Measurements from ENCODE around the gene ZBTB38. TPM values are rescaled to one million over a fixed set of nuclear protein-coding genes. Genes with fewer than 3 reads are reported as not detected.

Gene ZBTB38
- total RNA-seq, 1 donor from 2014 or later, result 101 TPM

DNA sequence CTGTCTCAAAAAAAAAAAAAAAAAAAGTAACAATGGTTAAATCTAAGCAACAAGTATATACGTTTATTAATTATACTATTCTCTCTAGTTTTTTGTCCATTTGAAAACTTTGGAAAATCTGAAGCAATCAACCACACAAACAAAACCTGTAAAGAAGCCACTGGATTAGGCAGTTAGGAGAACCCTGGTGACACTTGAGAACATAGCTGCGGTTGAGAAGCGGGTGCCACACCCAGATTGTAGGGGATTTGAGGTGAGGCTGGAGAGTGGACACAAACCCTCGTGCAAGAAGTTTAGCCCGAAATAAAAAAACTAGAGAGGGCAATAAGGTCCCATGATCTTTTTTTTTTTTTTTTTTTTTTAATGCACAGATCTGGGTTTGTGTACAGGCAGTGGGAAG, 25.9 kb upstream of the ZBTB38 start:
- H3K27me3 ChIP-seq, result no peaks in the 10 kb centered on the region
- no peaks in the 10 kb centered on the region for H3K36me3 ChIP-seq
- H3K9me3 ChIP-seq, result no peaks in the 10 kb centered on the region
- intact Hi-C loops (cut with DNase I), result no loop called here
- no peak overlapping the region for H3K4me3 ChIP-seq
- TF ChIP-seq, protein P1, sequence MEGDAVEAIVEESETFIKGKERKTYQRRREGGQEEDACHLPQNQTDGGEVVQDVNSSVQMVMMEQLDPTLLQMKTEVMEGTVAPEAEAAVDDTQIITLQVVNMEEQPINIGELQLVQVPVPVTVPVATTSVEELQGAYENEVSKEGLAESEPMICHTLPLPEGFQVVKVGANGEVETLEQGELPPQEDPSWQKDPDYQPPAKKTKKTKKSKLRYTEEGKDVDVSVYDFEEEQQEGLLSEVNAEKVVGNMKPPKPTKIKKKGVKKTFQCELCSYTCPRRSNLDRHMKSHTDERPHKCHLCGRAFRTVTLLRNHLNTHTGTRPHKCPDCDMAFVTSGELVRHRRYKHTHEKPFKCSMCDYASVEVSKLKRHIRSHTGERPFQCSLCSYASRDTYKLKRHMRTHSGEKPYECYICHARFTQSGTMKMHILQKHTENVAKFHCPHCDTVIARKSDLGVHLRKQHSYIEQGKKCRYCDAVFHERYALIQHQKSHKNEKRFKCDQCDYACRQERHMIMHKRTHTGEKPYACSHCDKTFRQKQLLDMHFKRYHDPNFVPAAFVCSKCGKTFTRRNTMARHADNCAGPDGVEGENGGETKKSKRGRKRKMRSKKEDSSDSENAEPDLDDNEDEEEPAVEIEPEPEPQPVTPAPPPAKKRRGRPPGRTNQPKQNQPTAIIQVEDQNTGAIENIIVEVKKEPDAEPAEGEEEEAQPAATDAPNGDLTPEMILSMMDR (IDR thresholded peaks at IDR 0.05), result no peak
- no peak overlapping the region for H3K27ac ChIP-seq
- no peak for DNase-seq (ENCODE audit: low spot score in 2 of 2)
- H3K4me1 ChIP-seq, result no peaks in the 10 kb centered on the region

DNA sequence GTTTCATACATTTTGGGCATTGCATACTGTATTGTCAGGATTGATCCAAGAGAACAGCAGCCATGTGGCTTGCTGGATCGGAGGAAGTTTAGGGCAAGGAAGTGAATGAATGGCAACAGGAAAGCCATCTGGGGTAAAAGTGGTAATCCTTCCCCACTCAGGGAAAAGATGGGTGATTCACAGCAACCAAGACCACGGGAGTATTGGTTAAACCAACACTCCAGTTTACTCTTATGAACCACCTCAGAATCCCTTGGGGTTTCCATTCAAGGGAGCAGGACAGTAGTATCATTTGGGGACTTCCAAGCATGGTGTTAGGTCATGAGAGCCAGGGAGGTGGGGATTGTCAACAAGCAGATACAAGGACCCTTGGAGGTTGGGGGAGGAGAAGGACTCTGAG, 25.2 kb upstream of the ZBTB38 start:
- H3K9me3 ChIP-seq, result no peaks in the 10 kb centered on the region
- TF ChIP-seq, protein P1 (IDR thresholded peaks at IDR 0.05), result no peak
- no peaks in the 10 kb centered on the region for H3K36me3 ChIP-seq
- H3K4me1 ChIP-seq, result no peaks in the 10 kb centered on the region
- H3K27ac ChIP-seq, result no peak overlapping the region
- intact Hi-C loops (cut with DNase I), result no loop called here
- H3K27me3 ChIP-seq, result no peaks in the 10 kb centered on the region
- no peak for DNase-seq (ENCODE audit: low spot score in 2 of 2)
- no peak overlapping the region for H3K4me3 ChIP-seq

DNA sequence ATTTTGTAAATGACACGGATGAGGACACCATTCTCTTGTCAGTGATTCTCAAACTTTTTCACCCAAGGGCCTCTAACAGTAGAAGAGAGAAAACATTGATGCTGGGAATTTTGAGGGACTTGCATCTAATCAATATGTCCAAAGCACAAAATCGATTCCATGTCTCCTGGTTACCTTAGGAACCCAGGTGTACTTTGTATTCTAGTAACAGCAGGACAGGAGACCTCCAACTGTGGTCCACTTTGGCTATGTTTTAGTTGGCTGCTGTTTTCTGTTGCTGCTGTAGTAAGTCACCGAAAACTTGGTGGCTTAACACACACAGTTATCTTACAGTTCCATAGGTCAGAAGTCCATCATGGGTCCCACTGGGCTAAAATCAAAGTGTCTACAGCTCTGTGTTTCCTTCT, 24.4 kb upstream of the ZBTB38 start:
- intact Hi-C loops (cut with DNase I), result no loop called here
- no peaks in the 10 kb centered on the region for H3K9me3 ChIP-seq
- no peak overlapping the region for H3K27ac ChIP-seq
- H3K4me1 ChIP-seq, result no peaks in the 10 kb centered on the region
- no peak overlapping the region for H3K4me3 ChIP-seq
- no peaks in the 10 kb centered on the region for H3K27me3 ChIP-seq
- no peak for DNase-seq (ENCODE audit: low spot score in 2 of 2)
- TF ChIP-seq, protein P1 (IDR thresholded peaks at IDR 0.05), result no peak
- no peaks in the 10 kb centered on the region for H3K36me3 ChIP-seq

DNA sequence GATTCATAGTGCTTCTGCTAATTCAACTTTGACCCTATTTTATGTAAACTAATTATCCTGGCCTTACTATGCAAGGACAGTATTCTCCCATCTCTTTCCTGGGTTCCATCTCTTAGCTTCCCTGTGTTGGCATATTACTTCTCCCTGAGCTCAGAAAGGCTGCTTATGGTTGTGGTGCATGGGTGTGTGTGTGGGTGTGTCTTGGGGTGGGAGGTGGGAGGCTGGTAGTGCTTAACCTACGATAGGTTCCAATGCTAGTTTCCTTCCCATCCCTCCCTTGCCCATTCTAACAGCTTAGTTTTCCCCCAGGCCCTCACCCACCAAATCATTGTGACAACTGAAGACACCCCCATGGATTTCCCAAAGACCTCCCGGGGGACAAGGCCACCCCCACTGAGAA, 22.8 kb upstream of the ZBTB38 start:
- Histone ChIP-seq H3K4me3 (no peak overlapping the region), H3K27ac (no peak overlapping the region), H3K9me3 (no peaks in the 10 kb centered on the region), H3K27me3 (no peaks in the 10 kb centered on the region), H3K36me3 (no peaks in the 10 kb centered on the region), H3K4me1 (no peaks in the 10 kb centered on the region)
- TF ChIP-seq, protein P1 (IDR thresholded peaks at IDR 0.05), result no peak
- no peak for DNase-seq (ENCODE audit: low spot score in 2 of 2)
- intact Hi-C loops (cut with DNase I), result no loop called here

DNA sequence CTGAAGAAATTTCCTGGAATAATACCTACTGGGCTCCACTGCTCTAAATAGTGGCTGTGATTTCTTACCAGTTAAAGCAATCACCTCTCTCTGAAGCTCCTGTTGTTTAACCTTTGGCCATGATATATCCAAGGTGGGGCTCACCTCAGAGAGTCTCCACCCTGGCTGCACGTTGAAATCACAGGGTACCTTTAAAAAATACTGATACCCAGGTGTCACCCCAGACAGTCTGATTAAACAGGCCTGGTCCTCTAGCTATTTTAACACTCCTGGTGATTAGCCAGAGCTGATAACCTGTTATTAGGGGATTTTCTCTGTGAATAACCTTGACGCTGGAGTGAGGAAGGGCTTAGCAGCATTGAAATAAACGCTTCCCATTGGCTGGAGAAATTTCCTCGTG, 22.3 kb upstream of the ZBTB38 start:
- no peaks in the 10 kb centered on the region for H3K36me3 ChIP-seq
- TF ChIP-seq, protein P1 (IDR thresholded peaks at IDR 0.05), result no peak
- no peaks in the 10 kb centered on the region for H3K27me3 ChIP-seq
- no peak overlapping the region for H3K27ac ChIP-seq
- no peak for DNase-seq (ENCODE audit: low spot score in 2 of 2)
- H3K4me1 ChIP-seq, result no peaks in the 10 kb centered on the region
- intact Hi-C loops (cut with DNase I), result no loop called here
- no peaks in the 10 kb centered on the region for H3K9me3 ChIP-seq
- no peak overlapping the region for H3K4me3 ChIP-seq

DNA sequence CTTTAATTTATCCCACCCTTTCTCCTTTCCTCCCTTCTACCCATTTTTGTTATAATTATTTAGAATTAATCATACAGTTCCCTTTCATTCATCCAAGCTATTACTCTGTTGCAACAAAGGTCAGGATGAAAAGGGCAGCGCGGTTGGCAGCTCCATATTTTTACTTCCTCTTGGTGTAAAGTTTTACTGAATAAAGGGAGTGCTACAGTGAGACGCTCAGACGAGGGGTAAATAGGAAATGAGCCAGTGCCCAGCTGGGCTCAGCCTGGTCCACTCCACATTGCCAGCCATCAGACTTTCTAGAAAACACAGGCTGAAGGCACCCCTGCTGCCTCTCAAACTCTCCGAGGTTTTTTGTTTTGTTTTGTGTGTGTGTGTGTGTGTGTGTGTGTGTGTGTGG, 21.9 kb upstream of the ZBTB38 start:
- no peaks in the 10 kb centered on the region for H3K36me3 ChIP-seq
- H3K27ac ChIP-seq, result no peak overlapping the region
- DNase-seq (ENCODE audit: low spot score in 2 of 2), result no peak
- no peaks in the 10 kb centered on the region for H3K27me3 ChIP-seq
- no peaks in the 10 kb centered on the region for H3K9me3 ChIP-seq
- H3K4me1 ChIP-seq, result no peaks in the 10 kb centered on the region
- intact Hi-C loops (cut with DNase I), result no loop called here
- TF ChIP-seq, protein P1 (IDR thresholded peaks at IDR 0.05), result no peak
- no peak overlapping the region for H3K4me3 ChIP-seq

Data from ascending aorta (tissue), 2 donors.